Cardiac septum (tissue), 1 donor: ENCODE results near the gene MAP3K9. TPM values are rescaled to one million over a fixed set of nuclear protein-coding genes. Genes with fewer than 3 reads are reported as not detected.
A peak's percentile ranks its signal among the peaks of the same experiment; 100 is the strongest.
"Not testable (repeated sequence)": the region's sequence is repeated elsewhere in the genome, so short reads cannot be mapped to it uniquely, and the experiment has no call there.

Source experiments
- DNase-seq: peaks from one replicate; pipeline ENCODE4 v3.0.0-alpha.2; 2020; ENCODE audit warnings: low spot score
- intact Hi-C: fragments of 100-400 bp; cut with DNase I; formaldehyde crosslinking; loops from one replicate; pipeline ENCODE4 v1.14.0; 2022
- long read RNA-seq: library from polyadenylated mRNA; unstranded; transcript quantifications from one replicate; pipeline ENCODE4 v2.0.0, GENCODE V29; 2021
- total RNA-seq: library from RNA; stranded (reverse); fragmentation: NEBNext Ultra II Directional; extraction: Animal tissue kit (Norgen Biotek cat#: 25700); gene quantifications from one replicate; pipeline ENCODE4 v1.2.1, GENCODE V29; 2021
- donor health status: DM: no; HTN: no; CAD: no.

The MAP3K9 gene
- 1.5 TPM for total RNA-seq
- long read RNA-seq, partial matches to known transcripts, result 1 of 1 reads
- long read RNA-seq, other reads (novel, unspliced or antisense), result 0 of 1 reads

DNA sequence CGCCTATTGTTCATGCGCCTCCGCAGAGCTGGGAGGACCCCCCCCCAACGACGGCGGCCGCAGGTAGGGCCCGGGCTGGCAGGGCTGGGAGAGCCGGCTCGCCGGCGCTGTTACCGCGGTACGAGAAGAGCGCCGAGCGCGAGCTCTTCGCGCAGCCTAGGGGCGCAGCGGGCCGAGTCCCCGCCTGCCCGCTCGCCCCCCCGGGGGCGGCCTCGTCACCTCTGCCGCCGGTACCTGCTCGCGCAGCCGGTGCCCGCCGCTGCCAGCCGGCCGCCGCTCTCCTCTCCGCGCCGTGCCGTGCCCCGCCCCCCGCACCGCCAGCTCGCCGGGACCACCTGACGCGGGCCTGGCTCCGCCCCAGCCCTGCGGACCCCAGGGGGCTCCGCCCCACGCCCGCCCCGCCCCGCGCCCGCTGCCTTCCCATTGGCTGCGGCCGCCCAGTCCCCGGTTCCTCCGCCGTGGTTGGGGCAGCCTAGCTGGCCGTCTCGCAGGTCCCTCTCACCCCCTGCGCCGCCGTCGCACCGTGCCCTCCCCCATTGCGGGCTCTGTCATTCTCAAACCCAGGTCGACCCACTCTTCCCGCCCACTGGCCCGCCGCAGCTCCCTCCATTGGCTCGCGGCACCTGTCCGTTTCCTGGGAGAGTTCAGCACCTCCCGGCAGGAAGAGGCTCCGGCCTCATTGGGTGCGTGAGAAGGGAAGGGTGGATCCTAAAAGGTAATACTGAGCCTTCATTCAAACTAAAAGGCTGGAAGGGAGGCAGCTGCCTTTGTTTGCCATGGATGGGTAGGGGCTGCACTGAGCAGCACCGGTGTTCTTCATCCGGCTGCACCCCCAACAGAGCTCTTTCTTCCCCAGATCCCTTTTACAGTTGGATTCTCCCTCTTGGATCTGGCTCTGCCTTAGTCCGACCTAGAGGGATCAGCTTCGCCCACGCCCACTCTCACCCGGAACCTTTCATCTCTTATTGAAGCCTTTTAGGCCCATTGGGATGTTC is at the start of gene MAP3K9:
Gene MAP3K9 (minus strand): TSS at position 289 of the 995 bp plus-strand sequence. CDS start 342 bp downstream, outside the sequence.
- intact Hi-C loops, result loop anchor here (5.0 kb wide), 2 partner anchors 187 to 207 kb away; partner anchors contain the start of gene MED6
- peak; percentile 90 for DNase-seq

DNA sequence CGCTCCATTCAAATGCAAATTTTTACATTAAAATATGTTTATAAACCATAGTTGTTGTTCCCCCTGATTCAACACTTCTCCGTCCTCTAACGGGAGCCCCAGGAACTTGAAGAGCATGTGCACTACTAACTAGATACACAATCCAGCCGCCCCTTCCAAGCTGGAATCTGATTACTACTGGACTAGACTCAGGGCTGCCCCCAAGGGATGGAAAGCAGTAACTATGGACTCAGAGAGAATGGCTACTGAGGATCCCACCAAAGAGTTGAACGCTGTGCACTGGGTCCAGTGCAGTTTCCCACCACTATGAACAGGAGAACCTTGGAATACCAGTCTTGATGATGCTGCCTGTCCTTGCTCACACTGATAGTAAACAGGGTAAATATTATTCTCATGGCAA is 49.3 kb upstream of the MAP3K9 start:
- intact Hi-C loops, result no loop called here

DNA sequence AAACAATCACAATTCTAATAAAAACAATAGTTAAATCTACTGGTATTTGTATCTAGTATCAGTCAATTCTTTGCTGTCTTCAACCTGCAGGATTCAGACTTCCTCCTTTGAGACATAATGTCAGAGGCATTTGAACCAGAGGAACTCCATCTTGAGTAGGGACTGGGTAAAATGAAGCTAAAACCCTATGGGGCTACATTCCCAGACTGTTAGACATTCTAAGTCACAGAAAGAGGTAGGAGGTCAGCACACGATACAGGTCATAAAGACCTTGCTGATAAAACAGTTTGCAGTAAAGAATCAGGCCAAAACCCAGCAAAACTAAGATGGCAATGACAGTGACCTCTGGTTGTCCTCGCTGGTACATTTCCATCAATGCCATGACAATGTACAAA is 48.2 kb upstream of the MAP3K9 start:
- intact Hi-C loops, result no loop called here
- no peak for DNase-seq

More for the DNA sequence above, 49.3 kb upstream of the MAP3K9 start:
- no peak for DNase-seq

DNA sequence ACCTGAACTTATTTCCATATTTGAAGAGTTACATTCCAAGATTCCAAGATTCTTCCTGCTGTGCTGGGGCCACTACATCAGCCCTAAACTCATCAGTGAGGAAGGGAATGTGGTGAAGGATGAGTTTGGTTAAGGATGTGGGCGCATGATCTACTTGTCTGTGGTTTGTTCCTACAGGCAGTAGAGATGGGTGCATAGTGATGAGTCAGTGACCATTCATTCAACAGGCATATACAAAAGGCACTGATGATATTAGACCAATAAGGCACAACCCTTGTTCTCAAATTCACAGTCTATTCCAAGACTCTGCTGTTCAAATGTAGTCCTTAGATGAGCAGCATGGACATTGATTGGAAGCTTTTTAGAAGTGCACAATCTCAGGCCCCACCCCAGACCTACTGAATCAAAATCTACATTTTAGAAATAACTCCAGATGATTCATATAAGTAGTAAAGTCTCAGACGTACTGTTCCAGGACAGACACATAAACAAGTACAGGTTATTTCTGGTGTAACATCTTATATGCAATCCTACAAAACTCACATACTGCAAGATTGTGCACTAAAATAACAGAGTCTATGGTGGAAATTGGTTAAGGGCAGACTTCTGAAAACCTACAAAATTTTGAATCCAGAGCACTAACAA is 47.7 kb upstream of the MAP3K9 start:
- DNase-seq, result no peak
- intact Hi-C loops, result no loop called here

DNA sequence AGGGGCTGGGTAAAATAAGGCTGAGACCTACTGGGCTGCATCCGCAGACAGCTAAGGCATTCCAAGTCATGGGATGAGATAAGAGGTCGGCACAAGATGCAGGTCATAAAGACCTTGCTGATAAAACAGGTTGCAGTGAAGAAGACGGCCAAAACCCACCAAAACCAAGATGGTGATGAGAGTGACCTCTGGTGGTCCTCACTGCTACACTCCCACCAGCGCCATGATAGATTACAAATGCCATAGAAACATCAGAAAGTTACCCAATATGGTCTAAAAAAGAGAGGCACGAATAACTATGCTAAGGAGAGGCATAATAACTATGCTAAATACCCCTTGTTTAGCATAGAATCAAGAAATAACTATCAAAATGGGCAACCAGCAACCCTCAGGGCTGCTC is 46.2 kb upstream of the MAP3K9 start:
- intact Hi-C loops, result no loop called here
- no peak for DNase-seq

DNA sequence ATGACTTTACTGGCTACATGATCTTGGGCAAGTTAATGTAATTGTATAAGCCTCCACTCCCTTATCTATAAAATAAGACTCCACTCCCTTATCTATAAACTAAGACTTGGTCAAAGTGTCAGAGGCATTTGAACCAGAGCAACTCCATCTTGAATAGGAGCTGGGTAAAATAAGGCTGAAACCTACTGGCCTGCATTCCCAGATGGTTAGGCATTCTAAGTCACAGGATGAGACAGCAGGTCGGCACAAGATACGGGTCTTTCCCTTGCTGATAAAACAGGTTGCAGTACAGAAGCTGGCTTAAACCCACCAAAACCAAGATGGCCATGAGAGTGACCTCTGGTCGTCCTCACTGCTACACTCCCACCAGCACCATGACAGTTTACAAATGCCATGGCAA is 44.3 kb upstream of the MAP3K9 start:
- intact Hi-C loops, DNase-seq: not testable (repeated sequence)

DNA sequence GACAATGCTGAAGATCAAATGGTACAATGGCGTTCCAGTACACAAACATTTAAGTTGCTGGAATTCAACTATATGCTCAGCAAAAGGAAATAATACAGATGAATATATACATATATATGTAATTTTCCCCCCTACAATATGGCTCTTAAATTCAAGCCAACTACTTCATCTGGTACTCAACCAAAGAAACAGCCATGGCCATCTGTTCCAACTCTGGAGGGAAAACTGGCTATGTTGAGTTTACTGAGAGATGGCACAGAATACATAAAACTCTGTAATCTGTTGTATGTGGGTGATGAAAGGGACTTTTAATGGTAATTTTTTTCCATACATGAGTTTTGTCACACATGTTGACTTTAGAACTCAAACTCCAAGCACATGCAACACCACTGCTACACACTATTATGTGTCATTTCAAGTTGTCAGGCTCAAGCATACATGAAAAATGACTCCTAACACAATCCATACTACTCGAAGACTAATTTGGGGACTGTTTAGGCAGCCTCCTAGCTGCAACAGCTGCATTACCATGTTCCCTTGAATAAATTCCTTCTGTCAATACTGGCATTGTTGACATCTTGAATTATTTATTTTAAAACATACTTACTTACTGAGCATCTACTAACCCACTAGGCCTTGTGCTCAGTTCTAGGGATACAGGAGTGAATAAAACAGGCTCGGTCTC is 38.2 kb upstream of the MAP3K9 start:
- intact Hi-C loops, result no loop called here
- DNase-seq, result no peak

DNA sequence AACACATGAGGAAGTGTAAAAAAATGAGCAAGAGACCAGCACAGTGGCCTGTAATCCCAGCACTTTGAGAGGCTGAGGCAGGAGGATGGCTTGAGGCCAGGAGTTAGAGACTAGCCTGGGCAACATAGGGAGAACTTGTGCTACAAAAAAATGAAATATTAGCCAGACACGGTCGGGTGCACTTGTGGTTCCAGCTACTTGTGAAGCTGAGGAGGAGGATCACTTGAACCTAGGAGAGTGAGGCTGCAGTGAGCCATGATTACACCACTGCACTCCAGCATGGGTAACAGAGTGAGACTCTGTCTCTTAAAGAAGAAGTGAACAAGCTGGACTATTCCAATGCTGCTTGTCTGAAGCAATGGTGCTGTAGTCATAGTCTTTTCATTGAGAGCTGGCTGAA is 36.3 kb upstream of the MAP3K9 start:
- no peak for DNase-seq
- intact Hi-C loops, result no loop called here

DNA sequence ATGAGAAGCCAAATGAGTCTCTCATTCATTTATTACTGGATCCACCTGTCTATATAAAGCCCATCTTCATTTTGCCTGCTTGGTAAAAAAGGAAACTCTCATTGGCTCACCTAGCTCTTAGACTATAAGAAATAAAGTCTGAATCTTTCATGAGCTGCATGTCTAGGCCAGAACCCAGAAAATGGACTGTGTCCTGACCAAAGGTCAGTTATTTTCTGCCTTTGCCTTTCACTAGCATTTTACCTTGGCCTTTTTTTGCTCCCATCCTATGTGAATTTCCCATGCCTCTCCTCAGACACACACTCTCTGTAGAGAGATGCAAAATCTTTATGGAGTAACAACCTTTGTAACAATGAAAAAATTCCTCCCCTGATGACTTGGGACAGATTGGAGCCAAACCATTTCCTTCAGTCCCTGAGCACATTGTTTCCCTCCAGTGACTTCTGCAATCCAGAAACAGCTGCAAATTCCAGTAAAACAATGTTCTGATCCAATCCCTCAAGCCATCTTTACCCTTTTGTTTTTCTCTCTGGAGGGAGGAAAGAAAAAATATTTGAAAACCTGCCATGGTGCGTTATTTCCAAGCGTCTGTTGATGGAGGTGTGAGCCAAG is 33.6 kb upstream of the MAP3K9 start:
- intact Hi-C loops, result loop anchor here (5.0 kb wide), 1 partner anchor 64 kb away; the partner anchor contains the start of gene PCNX1
- DNase-seq, result no peak

DNA sequence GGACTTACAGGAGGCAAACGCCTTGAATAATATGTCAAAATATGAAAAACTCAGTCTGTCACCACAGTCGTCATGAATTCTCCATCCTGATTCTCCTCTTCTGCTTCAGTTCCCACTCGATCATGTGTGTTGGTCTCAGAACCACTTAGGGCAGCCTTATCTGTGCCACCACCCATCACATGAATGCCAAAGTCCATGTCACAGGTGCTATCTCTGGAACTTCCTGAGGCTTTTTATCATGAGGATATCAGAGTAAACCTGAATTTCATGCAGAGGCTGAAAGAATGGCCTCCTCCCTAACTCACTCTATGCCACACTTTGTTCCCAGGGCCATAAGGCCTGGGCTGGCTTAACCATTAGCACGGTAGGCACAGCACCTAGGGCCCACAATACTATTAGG is 28.8 kb upstream of the MAP3K9 start:
- no peak for DNase-seq
- intact Hi-C loops, result no loop called here

DNA sequence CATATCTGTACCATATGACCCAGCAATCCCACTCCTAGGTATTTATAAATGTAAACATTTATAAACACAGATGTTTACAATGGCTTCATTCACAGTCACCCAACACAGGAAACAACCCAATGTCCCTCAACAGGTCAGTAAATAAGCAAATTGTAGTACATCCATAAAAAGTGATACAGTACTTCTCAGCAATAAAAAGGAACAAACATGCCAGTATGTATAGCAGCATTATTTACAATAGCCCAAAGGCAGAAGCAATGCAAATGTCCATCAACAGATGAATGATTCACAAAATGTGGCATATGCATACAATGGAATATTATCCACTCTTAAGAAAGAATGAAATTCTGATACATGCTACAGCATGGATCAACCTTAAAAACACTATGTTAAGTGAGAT is 27.6 kb upstream of the MAP3K9 start:
- intact Hi-C loops, result no loop called here
- no peak for DNase-seq

DNA sequence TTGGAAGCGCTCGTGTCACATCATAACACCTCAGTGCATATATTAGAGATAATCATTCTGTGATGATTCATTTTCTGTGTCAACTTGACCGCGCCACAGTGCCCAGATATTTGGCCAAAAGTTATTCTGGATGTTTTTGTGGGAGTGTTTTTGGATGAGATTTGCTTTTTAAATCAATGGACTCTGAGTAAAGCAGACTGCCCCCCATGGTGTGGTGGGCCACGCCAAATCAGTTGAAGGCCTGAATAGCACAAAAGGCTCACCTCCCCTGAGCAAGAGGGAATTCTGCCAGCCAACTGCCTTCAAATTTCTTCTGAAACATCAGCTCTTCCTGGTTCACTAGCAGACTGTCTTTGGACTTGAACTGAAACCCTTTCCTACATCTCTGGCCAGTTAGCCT is 24.6 kb upstream of the MAP3K9 start:
- no peak for DNase-seq
- intact Hi-C loops, result no loop called here

DNA sequence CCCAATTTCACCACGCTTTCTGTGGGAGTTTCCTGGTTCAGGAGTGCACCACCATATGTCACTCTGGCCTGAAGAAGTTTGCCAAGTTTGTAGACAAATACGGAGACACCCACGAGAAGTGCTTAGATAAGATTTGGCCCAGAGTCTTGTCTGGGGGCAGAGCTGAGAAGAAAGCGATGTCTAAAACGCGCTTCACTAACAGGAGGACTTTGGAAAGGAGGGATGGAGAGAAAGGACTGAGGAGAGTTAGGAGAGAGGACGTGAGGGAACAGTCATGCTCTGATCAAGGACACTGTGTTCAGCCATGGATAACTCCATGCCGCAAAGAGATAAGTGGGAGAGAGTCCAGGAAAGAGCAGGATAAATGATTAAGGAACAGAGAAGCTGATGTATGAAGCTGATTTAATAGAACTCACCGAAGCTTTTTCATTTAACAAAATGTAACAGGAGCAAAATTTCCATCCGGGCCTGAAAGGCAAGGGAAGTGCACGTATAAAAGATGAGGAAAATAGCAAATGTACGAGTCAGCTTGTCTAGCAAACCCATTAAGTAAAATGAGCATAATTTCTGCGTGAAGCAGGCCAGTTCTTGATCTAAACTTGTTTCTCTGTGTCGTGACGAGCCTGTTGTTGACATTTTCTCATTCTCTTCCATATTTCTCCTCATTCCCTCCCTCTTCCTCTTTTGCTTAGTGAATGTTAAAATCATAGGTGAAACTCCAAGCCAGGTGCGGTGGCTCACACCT is 23.4 kb upstream of the MAP3K9 start:
- intact Hi-C loops, result no loop called here

DNA sequence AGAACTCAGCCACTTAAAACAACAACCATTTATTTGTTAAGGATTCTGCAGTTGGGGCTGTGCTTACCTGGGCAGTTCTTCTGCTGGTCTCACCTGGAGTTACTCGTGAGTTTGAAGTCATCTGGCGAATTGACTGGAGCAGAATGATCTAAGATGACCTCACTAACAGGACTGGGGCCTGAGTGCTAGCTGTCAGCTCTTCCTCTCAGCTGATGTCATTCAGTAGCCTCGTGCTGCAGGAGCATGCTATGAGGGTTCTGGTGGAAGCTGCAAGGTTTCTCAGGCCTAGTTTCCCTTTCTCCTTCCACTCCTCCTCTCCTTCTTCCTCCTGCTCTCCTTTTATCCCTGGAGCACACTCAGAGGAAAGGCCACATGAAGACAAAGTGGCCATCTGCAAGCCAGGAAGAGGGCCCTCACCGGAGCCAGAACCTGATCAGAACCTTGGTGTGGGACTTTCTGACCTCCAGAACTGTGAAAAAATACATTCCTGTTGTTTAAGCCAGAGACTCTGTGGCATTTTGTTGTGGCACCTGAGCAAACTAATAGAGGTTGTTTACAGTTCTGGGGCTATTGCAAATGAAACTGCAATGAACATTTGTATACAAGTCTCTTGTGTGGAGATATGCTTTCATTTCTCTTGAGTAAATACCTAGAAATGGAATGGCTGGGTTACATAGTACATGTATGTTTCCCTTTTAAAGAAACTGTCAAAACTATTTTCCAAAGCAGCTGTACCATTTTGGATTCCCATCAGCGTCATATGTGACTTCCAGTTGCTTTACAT is 21.9 kb upstream of the MAP3K9 start:
- DNase-seq, result no peak
- intact Hi-C loops, result no loop called here

More for the DNA sequence above, 23.4 kb upstream of the MAP3K9 start:
- no peak for DNase-seq

DNA sequence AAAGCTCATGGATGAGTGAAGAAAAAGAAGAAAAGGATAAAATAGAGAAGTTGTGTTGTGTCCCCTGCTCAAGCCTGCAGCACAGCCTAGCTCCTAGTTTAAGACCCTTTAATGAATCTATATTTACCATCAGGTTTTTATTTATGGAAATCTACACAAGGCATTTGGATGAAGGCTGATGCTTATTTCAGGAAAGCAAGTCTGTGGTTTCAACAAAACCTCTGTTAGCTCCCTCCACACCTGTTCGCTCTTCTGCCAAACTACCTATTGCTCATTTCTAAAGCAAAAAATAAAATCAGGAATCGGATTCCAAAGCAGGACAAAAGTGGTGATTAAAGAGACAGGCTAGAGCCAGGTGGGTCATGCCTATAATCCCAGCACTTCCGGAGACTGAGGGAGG is 18.9 kb upstream of the MAP3K9 start:
- intact Hi-C loops, result no loop called here

DNA sequence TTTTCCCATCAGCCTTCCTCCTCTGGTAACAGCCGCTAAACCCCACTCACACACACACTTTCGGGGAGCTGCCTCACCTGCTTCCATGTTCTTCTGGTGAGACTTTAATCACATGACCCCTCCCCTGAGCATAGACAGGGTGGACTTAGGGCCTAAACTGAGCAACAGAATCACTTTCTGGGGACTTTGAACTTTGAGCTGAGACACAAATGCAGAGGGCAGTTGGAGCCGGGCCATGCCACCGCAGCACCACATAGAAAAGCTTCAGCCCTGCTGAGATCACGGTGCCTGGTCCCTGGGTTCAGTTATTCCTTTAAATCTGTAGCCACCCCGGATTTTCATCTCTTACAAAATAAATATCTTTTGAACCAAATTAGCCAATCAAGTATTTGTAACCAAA is 18.4 kb upstream of the MAP3K9 start:
- DNase-seq, result no peak
- intact Hi-C loops, result no loop called here

More for the DNA sequence above, 18.9 kb upstream of the MAP3K9 start:
- no peak for DNase-seq

DNA sequence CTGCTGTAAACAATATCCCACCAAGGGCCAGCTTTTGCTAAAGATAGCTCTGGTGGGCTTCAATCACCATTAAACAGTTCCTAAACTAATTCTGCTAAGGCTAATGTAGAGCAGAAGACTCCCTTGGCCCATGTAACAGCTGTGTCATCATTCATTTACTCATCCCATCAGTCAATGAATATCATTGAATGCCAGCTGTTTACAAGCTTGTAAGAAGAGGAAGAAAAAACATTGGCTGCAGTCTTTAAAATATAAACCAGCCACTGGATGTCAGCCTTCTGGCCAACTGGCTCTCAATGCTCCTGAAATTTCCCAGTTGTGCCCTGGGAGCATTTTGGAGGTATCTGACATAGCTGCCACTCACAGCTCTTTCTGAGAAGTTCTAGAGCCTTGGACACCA is 18.0 kb upstream of the MAP3K9 start:
- no peak for DNase-seq
- intact Hi-C loops, result no loop called here

DNA sequence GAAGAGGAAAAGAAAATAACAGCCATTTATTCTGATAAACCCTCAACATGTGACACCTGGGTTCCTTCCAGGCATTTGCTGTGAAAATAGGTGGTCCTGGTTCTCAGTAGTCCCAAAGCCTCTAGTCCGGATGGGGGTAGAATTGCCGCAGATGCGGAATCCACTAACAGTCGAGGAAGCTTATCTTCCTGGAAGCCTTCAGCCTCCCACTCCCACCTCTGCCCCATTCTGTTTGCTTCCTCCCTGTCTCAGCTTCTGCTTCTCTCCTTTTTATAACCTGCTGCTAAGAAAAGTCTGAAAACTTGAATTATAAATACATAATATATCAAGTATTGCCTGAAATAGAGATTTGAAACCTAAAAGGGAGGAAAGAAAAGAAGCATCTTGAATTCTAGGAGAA is 14.0 kb upstream of the MAP3K9 start:
- intact Hi-C loops, result no loop called here
- no peak for DNase-seq
